Parathyroid adenoma (tissue), 2 donors: ENCODE measurements around the gene FRMD5.
A peak's percentile ranks its signal among the peaks of the same experiment; 100 is the strongest.

Source experiments
- H2AFZ ChIP-seq: fragments of 300-600 bp; sonication (generic); one replicate; pipeline ENCODE4 v1.7.0; 2017; ENCODE audit warnings: antibody characterized with exemption, mild to moderate bottlenecking
- H3K27ac ChIP-seq: fragments of 300-600 bp; sonication (generic); one replicate; pipeline ENCODE4 v1.7.0; 2017
- H3K27me3 ChIP-seq: fragments of 300-600 bp; sonication (generic); one replicate; pipeline ENCODE4 v1.7.0; 2017; ENCODE audit warnings: low read length; ENCODE audit not compliant: control insufficient read depth, insufficient read depth
- H3K36me3 ChIP-seq: fragments of 300-600 bp; sonication (generic); one replicate; pipeline ENCODE4 v1.7.0; 2017; ENCODE audit warnings: low read length; ENCODE audit not compliant: control insufficient read depth, insufficient read depth
- H3K4me1 ChIP-seq: fragments of 300-600 bp; sonication (generic); one replicate; pipeline ENCODE4 v1.7.0; 2017; ENCODE audit warnings: control low read depth
- H3K4me2 ChIP-seq: fragments of 300-600 bp; sonication (generic); one replicate; pipeline ENCODE4 v1.7.0; 2017; ENCODE audit warnings: low read length
- H3K4me3 ChIP-seq: fragments of 300-600 bp; sonication (generic); one replicate; pipeline ENCODE4 v1.7.0; 2017; ENCODE audit warnings: low read depth, low read length
- H3K79me2 ChIP-seq: fragments of 300-600 bp; sonication (generic); one replicate; pipeline ENCODE4 v1.7.0; 2017; ENCODE audit warnings: control low read depth
- H3K9ac ChIP-seq: fragments of 300-600 bp; sonication (generic); one replicate; pipeline ENCODE4 v1.7.0; 2017; ENCODE audit warnings: mild to moderate bottlenecking
- H3K9me3 ChIP-seq: fragments of 300-600 bp; sonication (generic); one replicate; pipeline ENCODE4 v1.7.0; 2017; ENCODE audit warnings: low read length; ENCODE audit not compliant: control insufficient read depth
- CTCF ChIP-seq: fragments of 300-600 bp; sonication (generic); IDR thresholded peaks from one replicate; pipeline ENCODE4 v1.7.0; 2017; ENCODE audit warnings: antibody characterized with exemption, mild to moderate bottlenecking
- donor health status: primary hyperparathyroidism.

FRMD5 gene

GRCh38 chr15:43934480-43934879, 260.6 kb downstream of the FRMD5 start:
- H3K4me3 ChIP-seq, result no peak overlapping the region
- no peak overlapping the region for H3K4me2 ChIP-seq
- H3K79me2 ChIP-seq, result no peaks in the 10 kb centered on the region
- H3K4me1 ChIP-seq, result peaks cover 6% of the 10 kb centered on the region
- no peak overlapping the region for H3K9ac ChIP-seq
- H3K27ac ChIP-seq, result no peak overlapping the region
- H3K36me3 ChIP-seq, result no peaks in the 10 kb centered on the region
- no peaks in the 10 kb centered on the region for H3K9me3 ChIP-seq
- TF ChIP-seq CTCF, result no peak
- H3K27me3 ChIP-seq, result no peaks in the 10 kb centered on the region
- H2AFZ ChIP-seq, result no peak overlapping the region

- no peaks in the 10 kb centered on the region for H3K36me3 ChIP-seq
- H2AFZ ChIP-seq, result no peak overlapping the region
- H3K27me3 ChIP-seq, result no peaks in the 10 kb centered on the region
- TF ChIP-seq CTCF, result no peak
- H3K4me1 ChIP-seq, result peaks cover 6% of the 10 kb centered on the region
- no peak overlapping the region for H3K9ac ChIP-seq
- no peak overlapping the region for H3K4me3 ChIP-seq
- H3K9me3 ChIP-seq, result no peaks in the 10 kb centered on the region
- no peaks in the 10 kb centered on the region for H3K79me2 ChIP-seq
- no peak overlapping the region for H3K4me2 ChIP-seq
- H3K27ac ChIP-seq, result no peak overlapping the region
Observed at GRCh38 chr15:43932907-43933306, 262.2 kb downstream of the FRMD5 start.

GRCh38 chr15:43931790-43932435, 263.2 kb downstream of the FRMD5 start:
- Histone ChIP-seq H3K4me3 (no peak overlapping the region), H3K27me3 (no peaks in the 10 kb centered on the region), H2AFZ (no peak overlapping the region)

GRCh38 chr15:43931119-43931518, 264.0 kb downstream of the FRMD5 start:
- no peaks in the 10 kb centered on the region for H3K36me3 ChIP-seq
- TF ChIP-seq CTCF, result no peak
- H3K27me3 ChIP-seq, result no peaks in the 10 kb centered on the region
- H3K4me2 ChIP-seq, result no peak overlapping the region
- H3K79me2 ChIP-seq, result no peaks in the 10 kb centered on the region
- H3K4me3 ChIP-seq, result no peak overlapping the region
- H3K9ac ChIP-seq, result no peak overlapping the region
- H3K4me1 ChIP-seq, result peaks cover 6% of the 10 kb centered on the region
- H3K27ac ChIP-seq, result no peak overlapping the region
- H2AFZ ChIP-seq, result no peak overlapping the region
- no peaks in the 10 kb centered on the region for H3K9me3 ChIP-seq

More at GRCh38 chr15:43931790-43932435, 263.2 kb downstream of the FRMD5 start:
- Histone ChIP-seq H3K9ac (no peak overlapping the region), H3K36me3 (no peaks in the 10 kb centered on the region), H3K9me3 (no peaks in the 10 kb centered on the region), H3K4me2 (no peak overlapping the region), H3K4me1 (peaks cover 6% of the 10 kb centered on the region), H3K27ac (no peak overlapping the region), H3K79me2 (no peaks in the 10 kb centered on the region)
- no peak for TF ChIP-seq CTCF

- no peaks in the 10 kb centered on the region for H3K9me3 ChIP-seq
- no peaks in the 10 kb centered on the region for H3K27me3 ChIP-seq
- H3K4me3 ChIP-seq, result no peak overlapping the region
- TF ChIP-seq CTCF, result no peak
- H3K36me3 ChIP-seq, result no peaks in the 10 kb centered on the region
- H3K4me1 ChIP-seq, result peaks cover 6% of the 10 kb centered on the region
- no peak overlapping the region for H3K27ac ChIP-seq
- no peak overlapping the region for H3K4me2 ChIP-seq
- peak overlapping the region; percentile 58 for H2AFZ ChIP-seq
- H3K79me2 ChIP-seq, result no peaks in the 10 kb centered on the region
- H3K9ac ChIP-seq, result no peak overlapping the region
Observed at GRCh38 chr15:43930556-43930955, 264.5 kb downstream of the FRMD5 start.
